ENCODE data around the gene MAPK9.

MAPK9 gene

GRCh38 chr5:180205916-180206315, 86.0 kb downstream of the MAPK9 start:
- Histone ChIP-seq H3K9ac (ENCODE audit: low read length) (no peak overlapping the region), H3K9me2 (replicated peaks; ENCODE audit: insufficient read depth, low read length) (no peaks in the 10 kb centered on the region), H3K4me2 (ENCODE audit: low read depth, low read length, poor library complexity, severe bottlenecking) (no peak overlapping the region), H3K27me3 (ENCODE audit: low read length) (no peaks in the 10 kb centered on the region), H3K4me3 (ENCODE audit: insufficient read depth, low read length, poor library complexity, severe bottlenecking) (no peak overlapping the region), H3K36me3 (ENCODE audit: low read length) (no peaks in the 10 kb centered on the region), H2AFZ (ENCODE audit: low read depth, low read length, severe bottlenecking) (no peak overlapping the region), H3K27ac (ENCODE audit: low read depth, low read length) (no peak overlapping the region), H3K9me3 (ENCODE audit: insufficient read depth, low read length) (no peaks in the 10 kb centered on the region), H3F3A (ENCODE audit: insufficient read depth) (no peaks in the 10 kb centered on the region), H4K20me1 (ENCODE audit: low read depth, low read length) (no peaks in the 10 kb centered on the region), H3K79me2 (ENCODE audit: insufficient read depth, low read length) (no peaks in the 10 kb centered on the region)
- TF ChIP-seq CTCF (IDR thresholded peaks at IDR 0.05; ENCODE audit: insufficient read depth, low read length, poor library complexity, severe bottlenecking) (no peak), EZH2phosphoT487 (conservative IDR thresholded peaks at IDR 0.05; ENCODE audit: low read length) (no peak)

GRCh38 chr5:180204276-180204819, 87.5 kb downstream of the MAPK9 start:
- Histone ChIP-seq H3K27ac (ENCODE audit: low read depth, low read length) (no peak overlapping the region), H2AFZ (ENCODE audit: low read depth, low read length, severe bottlenecking) (no peak overlapping the region), H3K79me2 (ENCODE audit: insufficient read depth, low read length) (no peaks in the 10 kb centered on the region), H3K4me3 (ENCODE audit: insufficient read depth, low read length, poor library complexity, severe bottlenecking) (no peak overlapping the region), H3K36me3 (ENCODE audit: low read length) (no peaks in the 10 kb centered on the region), H3K9me2 (replicated peaks; ENCODE audit: insufficient read depth, low read length) (no peaks in the 10 kb centered on the region), H3K9me3 (ENCODE audit: insufficient read depth, low read length) (no peaks in the 10 kb centered on the region), H4K20me1 (ENCODE audit: low read depth, low read length) (no peaks in the 10 kb centered on the region), H3K27me3 (ENCODE audit: low read length) (no peaks in the 10 kb centered on the region), H3K9ac (ENCODE audit: low read length) (no peak overlapping the region), H3K4me2 (ENCODE audit: low read depth, low read length, poor library complexity, severe bottlenecking) (no peak overlapping the region), H3F3A (ENCODE audit: insufficient read depth) (no peaks in the 10 kb centered on the region)
- TF ChIP-seq CTCF (IDR thresholded peaks at IDR 0.05; ENCODE audit: insufficient read depth, low read length, poor library complexity, severe bottlenecking) (no peak), EZH2phosphoT487 (conservative IDR thresholded peaks at IDR 0.05; ENCODE audit: low read length) (no peak)

GRCh38 chr5:180202939-180203573, 88.8 kb downstream of the MAPK9 start:
- TF ChIP-seq EZH2phosphoT487 (conservative IDR thresholded peaks at IDR 0.05; ENCODE audit: low read length) (no peak), CTCF (IDR thresholded peaks at IDR 0.05; ENCODE audit: insufficient read depth, low read length, poor library complexity, severe bottlenecking) (no peak)
- H4K20me1 ChIP-seq (ENCODE audit: low read depth, low read length), result no peaks in the 10 kb centered on the region
- H3K27me3 ChIP-seq (ENCODE audit: low read length), result no peaks in the 10 kb centered on the region
- H2AFZ ChIP-seq (ENCODE audit: low read depth, low read length, severe bottlenecking), result no peak overlapping the region
- no peaks in the 10 kb centered on the region for H3K36me3 ChIP-seq (ENCODE audit: low read length)
- H3K9me3 ChIP-seq (ENCODE audit: insufficient read depth, low read length), result no peaks in the 10 kb centered on the region
- no peak overlapping the region for H3K4me2 ChIP-seq (ENCODE audit: low read depth, low read length, poor library complexity, severe bottlenecking)
- H3F3A ChIP-seq (ENCODE audit: insufficient read depth), result no peaks in the 10 kb centered on the region
- no peak overlapping the region for H3K27ac ChIP-seq (ENCODE audit: low read depth, low read length)
- no peak overlapping the region for H3K9ac ChIP-seq (ENCODE audit: low read length)
- no peaks in the 10 kb centered on the region for H3K79me2 ChIP-seq (ENCODE audit: insufficient read depth, low read length)
- no peaks in the 10 kb centered on the region for H3K9me2 ChIP-seq (replicated peaks; ENCODE audit: insufficient read depth, low read length)
- H3K4me3 ChIP-seq (ENCODE audit: insufficient read depth, low read length, poor library complexity, severe bottlenecking), result no peak overlapping the region

Measured in SU-DHL-6 (cell line).